RPMI7951 (cell line): Measurements from ENCODE around the gene SIM2. TPM values are rescaled to one million over a fixed set of nuclear protein-coding genes. Genes with fewer than 3 reads are reported as not detected.

ENCODE experiments used
- DNase-seq: peaks from one replicate; pipeline ENCODE4 v3.0.0-alpha.2; 2012; ENCODE audit warnings: low read depth
- total RNA-seq: library from RNA; depleted of rRNA; stranded (reverse); fragments of >200 nt; shearing (Covaris generic); gene quantifications from 2 replicates; pipeline ENCODE4 v1.2.3, GENCODE V29; 2014

SIM2 gene
- total RNA-seq, 1 experiment from 2014 or later = 1.2 TPM

DNA sequence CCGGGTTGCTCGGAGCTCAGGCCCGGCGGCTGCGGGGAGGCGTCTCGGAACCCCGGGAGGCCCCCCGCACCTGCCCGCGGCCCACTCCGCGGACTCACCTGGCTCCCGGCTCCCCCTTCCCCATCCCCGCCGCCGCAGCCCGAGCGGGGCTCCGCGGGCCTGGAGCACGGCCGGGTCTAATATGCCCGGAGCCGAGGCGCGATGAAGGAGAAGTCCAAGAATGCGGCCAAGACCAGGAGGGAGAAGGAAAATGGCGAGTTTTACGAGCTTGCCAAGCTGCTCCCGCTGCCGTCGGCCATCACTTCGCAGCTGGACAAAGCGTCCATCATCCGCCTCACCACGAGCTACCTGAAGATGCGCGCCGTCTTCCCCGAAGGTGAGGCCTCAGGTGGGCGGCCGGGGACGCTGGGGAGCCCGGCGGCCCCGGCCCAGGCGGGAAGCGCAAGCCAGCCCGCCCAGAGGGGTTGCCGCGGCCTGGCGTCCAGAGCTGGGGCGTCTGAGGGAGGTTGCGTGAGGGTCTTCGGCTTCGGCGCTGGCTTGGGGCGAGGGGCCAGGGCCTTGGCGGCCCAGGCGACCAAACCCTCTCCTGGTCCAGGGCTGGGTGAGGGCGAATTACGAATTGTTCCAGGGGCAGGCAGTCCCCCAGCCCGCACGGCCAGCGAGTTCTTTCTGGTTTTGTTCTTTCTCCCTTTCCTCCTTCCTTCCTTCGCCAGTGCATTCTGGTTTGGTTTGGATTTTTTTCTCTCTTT is 805 bp downstream of the SIM2 start:
- DNase-seq = peak; percentile 10

- no peak for DNase-seq
Observed at GRCh38 chr21:36700295-36700970, 1.5 kb downstream of the SIM2 start.

DNA sequence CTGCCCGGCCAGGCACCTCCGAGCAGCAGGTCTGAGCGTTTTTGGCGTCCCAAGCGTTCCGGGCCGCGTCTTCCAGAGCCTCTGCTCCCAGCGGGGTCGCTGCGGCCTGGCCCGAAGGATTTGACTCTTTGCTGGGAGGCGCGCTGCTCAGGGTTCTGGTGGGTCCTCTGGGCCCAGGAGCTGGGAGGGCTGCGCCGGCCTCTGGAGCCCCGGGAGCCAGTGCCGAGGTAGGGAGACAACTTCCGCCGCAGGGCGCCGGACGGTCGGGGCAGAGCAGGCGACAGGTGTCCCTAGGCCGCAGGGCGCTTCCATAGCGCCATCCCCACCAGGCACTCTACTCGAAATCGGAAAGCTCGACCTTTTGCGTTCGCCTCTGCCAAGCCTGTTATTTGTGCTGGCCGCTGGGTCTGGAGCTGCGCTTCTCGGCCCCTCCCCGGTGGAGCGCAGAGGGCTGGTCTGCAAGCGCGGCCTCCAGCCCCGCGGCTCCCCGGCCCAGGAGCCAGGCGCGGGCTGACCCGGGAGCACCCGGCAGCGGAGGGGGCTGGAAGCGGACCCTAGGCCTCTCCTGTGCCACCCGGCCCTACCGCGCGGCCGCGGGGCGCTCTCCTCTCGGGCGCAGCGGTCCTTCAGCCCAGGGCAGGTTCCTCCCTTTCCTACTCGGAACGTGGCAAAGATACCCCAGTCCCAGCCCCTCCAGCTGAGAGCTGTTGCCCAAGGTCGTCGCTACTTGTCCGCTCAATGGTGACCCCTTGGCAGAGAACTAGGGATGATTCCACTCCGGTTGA is 2.2 kb downstream of the SIM2 start:
- DNase-seq = no peak

DNA sequence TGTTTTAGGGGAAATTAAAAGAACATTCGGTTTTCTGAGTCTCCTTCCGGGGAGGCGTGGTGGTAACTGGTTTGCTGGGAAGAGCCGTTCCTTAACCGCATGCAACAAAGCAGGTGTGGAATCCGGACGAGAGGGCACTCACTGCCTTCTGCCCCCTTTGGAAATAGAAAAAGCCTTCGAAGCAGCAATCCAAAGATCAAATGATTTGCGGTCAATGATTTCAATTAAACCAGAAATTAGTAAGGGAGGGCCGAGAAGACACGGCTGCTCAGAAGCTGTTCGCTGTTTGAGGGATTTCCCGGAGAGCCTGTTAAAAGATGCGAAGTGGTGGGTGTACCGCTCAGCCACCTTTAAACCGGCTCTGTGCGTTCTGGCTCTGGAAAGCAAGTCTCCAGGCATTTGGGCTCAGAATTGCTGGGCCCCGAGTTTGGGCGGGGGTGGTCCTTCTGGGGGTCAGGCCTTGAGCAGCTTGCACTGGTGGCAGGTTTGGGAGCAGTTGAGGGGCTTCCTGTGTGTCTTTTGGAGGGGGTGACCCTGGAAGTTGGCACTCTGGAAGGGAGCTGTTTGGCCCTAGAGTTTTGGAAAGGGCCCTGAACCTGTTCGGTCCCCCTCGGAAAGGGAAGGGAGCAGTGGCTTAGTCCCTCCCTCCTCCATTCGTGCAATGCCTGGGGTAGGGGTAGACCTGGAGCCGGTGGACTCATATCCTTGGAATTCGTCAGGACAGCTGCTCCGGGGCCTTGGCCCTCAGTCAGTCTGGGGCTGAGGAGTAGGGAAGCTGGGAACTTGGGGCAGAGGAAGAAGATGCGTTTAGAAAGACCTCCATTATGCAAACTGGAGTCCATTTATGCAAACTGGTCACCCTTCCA is 3.1 kb downstream of the SIM2 start:
- no peak for DNase-seq

DNA sequence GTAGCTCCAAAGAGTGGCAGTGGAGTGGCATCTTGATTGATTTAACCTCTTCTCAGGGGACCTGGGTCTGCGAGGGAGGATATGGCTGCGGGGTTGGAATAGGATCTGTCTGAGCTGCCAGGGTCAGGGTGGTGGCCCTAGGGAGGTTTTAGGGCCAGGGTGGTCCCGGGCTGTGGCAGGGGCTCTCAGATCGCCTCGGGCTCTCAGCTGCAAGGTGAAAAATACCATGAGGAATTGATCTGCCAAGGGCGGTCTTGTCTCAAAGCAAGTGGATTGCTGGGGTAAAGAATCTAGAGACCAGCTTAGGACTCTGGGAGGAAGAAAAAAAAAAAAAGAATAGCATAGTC is 3.7 kb downstream of the SIM2 start:
- no peak for DNase-seq

DNA sequence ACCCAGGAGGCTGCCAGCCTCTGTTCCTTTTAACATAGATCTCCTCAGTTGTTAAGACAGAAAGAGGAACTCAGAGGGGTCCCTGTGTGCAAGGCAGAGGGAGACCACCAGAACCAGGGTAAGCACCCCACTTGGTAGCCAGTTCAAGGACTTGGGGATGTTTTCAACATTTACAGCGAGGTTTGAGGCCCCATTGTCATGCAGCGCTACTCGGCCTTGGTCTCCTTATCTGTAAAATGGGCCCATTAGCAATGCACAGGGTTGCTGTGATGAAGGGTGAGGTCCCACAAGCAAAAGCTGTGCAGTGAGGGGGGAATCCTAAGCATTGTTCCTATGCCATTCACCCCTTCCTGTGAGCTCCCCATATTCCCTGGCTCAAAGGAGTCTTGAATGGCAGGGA is 4.2 kb downstream of the SIM2 start:
- no peak for DNase-seq

DNA sequence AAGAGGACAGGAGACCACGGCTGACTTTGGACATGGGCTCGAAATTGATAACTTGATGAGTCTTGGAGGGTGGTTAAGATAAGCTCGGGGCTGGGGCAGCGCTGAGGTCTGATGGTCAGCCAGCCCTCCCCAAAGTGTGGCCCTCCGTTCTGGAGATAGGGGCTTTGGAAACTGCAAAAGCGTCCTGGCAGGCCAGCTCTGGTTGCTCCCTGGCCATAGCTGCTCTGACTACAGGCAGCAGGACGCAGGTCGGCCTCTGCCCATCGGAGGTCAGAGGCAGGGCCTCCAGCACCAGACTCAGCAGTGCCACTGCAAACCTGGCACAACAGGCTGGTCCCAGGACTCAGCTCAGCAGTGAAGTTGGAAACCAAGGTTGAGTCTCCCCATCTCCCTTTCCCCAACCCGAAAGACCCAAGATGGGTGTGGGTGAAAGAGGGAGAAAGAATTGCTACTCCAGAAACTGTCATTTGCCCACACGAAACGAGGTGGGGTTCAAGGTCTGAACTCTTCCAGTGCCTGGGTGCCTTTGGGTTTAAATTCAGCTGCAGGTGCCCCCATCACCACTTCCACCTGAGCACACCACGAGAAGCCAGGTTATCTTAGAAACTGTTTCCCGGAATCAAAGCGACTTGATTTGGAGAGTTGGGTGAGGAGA is 4.8 kb downstream of the SIM2 start:
- no peak for DNase-seq

DNA sequence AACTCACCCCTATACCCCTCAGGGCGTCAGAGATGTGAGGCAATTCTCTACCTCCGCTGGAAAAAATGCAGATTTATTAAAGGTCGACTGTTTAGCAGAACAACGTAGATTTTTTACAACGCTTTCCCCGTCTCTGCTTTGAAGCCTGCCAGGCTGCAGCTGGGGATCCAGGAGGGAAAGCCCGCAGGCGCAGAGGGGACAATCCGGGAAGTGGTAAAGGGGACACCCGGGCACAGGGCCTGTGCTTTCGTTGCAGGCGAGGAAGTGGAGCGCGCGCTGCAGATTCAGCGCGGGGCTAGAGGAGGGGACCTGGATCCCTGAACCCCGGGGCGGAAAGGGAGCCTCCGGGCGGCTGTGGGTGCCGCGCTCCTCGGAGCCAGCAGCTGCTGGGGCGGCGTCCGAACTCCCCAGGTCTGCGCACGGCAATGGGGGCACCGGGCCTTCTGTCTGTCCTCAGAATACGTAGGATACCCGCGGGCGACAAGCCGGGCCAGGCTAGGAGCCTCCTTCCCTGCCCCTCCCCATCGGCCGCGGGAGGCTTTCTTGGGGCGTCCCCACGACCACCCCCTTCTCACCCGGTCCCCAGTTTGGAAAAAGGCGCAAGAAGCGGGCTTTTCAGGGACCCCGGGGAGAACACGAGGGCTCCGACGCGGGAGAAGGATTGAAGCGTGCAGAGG is 5.5 kb downstream of the SIM2 start:
- DNase-seq = no peak

- no peak for DNase-seq
Observed at GRCh38 chr21:36704958-36705678, 6.2 kb downstream of the SIM2 start.

GRCh38 chr21:36705679-36706481 is 7.0 kb downstream of the SIM2 start:
- DNase-seq = no peak

DNA sequence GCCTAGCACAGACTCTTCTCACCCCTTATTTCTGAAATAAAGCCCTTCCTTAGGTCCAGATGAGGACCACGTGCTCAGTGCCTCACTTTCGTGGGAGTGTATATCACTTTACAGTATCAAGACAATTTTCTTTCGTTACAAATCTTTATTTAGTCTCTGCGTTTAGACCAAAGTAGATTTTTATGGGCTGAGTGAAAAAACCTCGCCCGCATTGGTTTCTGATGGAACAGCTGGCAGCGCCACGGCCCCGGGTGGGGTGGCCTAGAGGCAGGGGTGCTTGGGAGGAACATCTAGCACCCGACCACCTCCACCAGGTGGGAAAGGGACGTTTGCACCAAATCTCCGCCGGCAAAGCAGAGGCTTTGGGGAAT is 7.6 kb downstream of the SIM2 start:
- no peak for DNase-seq

DNA sequence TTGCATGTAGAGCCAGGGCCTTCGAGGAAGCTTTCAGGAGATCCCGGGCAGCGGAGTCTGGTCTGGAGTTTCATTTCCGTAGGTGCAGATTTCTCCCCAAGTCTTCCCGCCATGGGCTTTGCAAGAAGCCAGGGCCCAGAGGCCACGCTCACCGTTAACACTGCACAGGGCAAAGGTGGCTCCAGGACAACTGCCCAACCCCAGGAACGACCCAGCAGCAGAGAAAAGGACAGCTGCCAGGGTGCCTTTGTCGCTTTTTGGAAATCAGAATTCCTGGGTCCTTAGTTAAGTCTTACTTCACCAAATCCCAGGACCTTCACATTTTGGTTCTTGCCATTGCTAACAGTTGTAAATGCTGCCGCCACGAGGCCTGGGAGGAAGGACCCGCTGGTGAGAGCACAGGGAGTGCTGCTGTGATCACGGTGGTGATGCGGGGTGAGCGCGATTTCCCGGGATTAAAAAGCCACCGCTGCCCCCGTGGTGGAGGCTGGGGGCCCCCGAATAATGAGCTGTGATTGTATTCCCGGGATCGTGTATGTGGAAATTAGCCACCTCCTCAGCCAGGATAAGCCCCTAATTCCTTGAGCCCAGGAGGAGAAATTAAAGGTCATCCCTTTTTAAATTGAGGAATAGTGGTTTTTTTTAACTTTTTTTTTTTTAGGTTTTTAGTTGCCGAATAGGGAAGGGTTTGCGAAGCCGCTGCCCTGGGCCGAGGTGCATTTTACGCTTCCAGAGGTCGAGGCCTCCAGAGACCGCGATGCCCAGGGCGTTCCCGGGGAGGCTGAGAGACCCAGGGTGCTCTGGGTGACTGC is 8.2 kb downstream of the SIM2 start:
- no peak for DNase-seq

DNA sequence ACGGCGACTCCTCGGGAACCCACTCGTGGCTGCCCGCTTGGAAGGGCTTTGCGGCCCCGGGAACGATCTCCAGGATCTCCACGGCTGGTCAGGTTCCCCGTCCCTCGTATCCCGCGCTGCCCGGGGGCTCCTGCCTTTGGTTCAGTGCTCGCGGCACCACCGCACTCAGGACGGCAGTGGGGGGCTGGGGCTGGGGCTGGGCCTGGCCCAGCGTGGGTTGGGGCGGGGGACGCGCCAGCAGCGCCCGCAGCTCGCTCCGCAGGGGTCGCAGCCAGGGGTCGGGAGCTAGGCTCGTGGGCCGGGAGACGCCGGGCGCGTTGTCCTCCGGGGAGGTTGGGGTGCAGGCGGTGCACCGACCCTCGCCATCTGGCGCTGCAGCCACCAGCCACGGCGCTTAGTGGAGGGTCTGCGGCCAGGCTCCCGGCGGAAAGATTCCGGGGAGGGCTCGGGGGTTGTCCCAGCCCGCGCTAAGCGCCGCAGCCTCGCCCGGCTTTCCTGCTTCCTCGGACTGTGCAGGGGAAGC is 8.9 kb downstream of the SIM2 start:
- DNase-seq = no peak

DNA sequence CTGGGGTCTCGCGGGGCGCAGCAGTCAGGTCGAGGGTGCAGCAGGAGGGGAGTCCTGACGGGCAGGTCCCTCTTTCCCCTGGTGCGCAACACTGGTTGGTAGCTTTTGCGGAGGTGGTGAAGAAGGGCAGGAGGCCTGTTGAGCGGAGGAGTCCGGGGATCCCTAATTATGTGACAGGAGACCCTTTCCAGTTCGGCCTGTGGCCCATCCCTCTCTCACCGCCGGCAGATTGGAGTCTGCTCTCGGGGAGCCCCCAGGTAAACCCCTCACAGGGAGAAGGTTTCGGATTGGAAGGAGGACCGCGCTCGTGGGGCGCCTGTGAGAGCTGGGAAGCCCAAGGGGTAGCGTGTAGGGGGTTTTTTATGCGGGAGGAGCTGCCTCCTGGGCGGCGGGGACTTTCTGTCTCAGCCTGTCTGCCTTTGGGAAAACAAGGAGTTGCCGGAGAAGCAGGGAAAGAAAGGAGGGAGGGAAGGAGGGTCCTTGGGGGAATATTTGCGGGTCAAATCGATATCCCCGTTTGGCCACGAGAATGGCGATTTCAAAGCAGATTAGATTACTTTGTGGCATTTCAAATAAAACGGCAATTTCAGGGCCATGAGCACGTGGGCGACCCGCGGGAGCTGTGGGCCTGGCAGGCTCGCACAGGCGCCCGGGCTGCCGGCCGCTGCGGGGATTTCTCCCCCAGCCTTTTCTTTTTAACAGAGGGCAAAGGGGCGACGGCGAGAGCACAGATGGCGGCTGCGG is 9.5 kb downstream of the SIM2 start:
- DNase-seq = no peak

GRCh38 chr21:36709030-36709867 is 10.3 kb downstream of the SIM2 start:
- no peak for DNase-seq
